Activated naive CD4-positive, alpha-beta T cell treated with anti-CD3 and anti-CD28 coated beads, Interleukin-2, amount 10 ng/mL, durations not matched to agents 7 days and 5 days (primary cell): Measurements from ENCODE around the gene DDR2.
"Not testable (repeated sequence)": the region's sequence is repeated elsewhere in the genome, so short reads cannot be mapped to it uniquely, and the experiment has no call there.

Experiments
- CTCF ChIA-PET: fragments of 350-600 bp; sonication (Branson Sonifier 250); formaldehyde crosslinking; loops from one replicate; lab custom pipeline; 2021; ENCODE audit warnings: antibody characterized with exemption; lab: Charles Lee
- DNase-seq: peaks from one replicate; pipeline ENCODE4 v3.0.0-alpha.2; 2020
- H3K27ac Mint-ChIP-seq: one replicate; pipeline ENCODE4 v1.8.0; 2021; ENCODE audit warnings: mild to moderate bottlenecking, moderate library complexity, mixed read lengths
- H3K27me3 Mint-ChIP-seq: one replicate; pipeline ENCODE4 v1.8.0; 2021; ENCODE audit warnings: mild to moderate bottlenecking, mixed read lengths
- H3K36me3 Mint-ChIP-seq: one replicate; pipeline ENCODE4 v1.8.0; 2021; ENCODE audit warnings: mixed read lengths
- H3K4me1 Mint-ChIP-seq: one replicate; pipeline ENCODE4 v1.8.0; 2021; ENCODE audit warnings: mixed read lengths
- H3K4me3 Mint-ChIP-seq: one replicate; pipeline ENCODE4 v1.8.0; 2021; ENCODE audit warnings: mild to moderate bottlenecking, moderate library complexity, mixed read lengths
- H3K9me3 Mint-ChIP-seq: one replicate; pipeline ENCODE4 v1.8.0; 2021; ENCODE audit warnings: mixed read lengths

The DDR2 gene

DNA sequence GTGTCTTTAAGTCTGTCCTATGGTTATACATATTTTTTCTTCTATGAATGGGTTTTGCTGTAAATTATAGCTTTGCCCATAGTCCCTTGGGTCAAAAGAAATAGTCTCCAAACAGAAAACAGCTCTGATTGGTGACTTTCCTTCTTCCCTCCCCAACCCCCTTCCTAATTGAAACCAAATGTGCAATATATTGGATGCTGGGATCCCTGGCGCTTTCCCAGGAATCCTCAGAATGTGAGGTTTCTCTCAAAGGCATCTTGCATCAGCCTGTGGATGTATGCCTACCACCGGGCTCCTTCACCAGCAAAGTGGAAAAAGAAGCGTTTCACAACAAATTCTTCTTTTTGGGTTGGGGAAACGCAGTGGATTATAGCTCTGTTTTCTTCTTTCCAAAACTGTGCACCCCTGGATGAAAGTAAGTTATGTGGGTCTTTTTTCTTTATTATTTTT, at the start of gene DDR2:
Gene DDR2 (plus strand): TSS at position 248 of the 450 bp plus-strand sequence. CDS start 86,600 bp downstream, outside the sequence.
- no peaks in the 10 kb centered on the region for H3K36me3 Mint-ChIP-seq
- CTCF ChIA-PET, result interaction anchor here (1.1 kb wide), 1 partner anchor 20 kb away, joined by 3 read pairs; no protein-coding TSS in a partner anchor
- H3K4me1 Mint-ChIP-seq, result no peaks in the 10 kb centered on the region
- H3K9me3 Mint-ChIP-seq, result no peaks in the 10 kb centered on the region
- no peak within 1 kb of the TSS for H3K4me3 Mint-ChIP-seq
- no peak within 1 kb of the TSS for H3K27ac Mint-ChIP-seq
- DNase-seq, result no peak
- peaks cover 6% of the 10 kb centered on the region for H3K27me3 Mint-ChIP-seq

DNA sequence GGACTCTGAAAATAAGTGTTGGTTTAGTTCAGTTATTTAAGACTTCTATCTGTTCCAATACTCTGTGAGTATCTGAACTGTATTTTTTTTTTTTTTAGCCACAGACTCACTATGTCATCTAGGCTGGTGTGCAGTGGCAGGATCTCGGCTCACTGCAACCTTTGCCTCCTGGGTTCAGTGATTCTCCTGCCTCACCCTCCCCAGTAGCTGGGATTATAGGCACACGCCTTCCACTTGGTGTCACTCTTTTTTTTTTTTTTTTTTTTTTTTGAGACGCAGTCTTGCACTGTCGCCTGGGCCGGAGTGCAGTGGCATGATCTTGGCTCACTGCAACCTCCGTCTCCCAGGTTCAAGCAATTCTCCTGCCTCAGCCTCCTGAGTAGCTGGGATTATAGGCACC, 49.4 kb upstream of the DDR2 start:
- H3K4me3 Mint-ChIP-seq, DNase-seq, H3K4me1 Mint-ChIP-seq, H3K9me3 Mint-ChIP-seq, H3K36me3 Mint-ChIP-seq, CTCF ChIA-PET, H3K27ac Mint-ChIP-seq, H3K27me3 Mint-ChIP-seq: not testable (repeated sequence)

DNA sequence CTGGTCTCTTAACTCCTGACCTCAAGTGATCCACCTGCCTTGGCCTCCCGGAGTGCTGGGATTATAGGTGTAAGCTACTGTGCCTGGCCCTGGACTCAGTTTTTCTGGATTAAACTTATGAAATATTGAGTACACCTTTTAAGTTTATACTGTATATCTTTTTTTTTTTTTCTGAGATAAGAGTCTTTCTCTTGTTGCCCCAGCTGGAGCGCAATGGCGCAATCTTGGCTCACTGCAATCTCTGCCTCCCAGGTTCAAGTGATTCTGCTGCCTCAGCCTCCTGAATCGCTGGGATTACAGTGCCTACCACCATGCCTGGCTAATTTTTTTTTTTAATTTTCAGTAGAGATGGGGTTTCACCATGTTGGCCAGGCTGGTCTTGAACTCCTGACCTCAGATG, 47.2 kb upstream of the DDR2 start:
- CTCF ChIA-PET, result interaction anchor here (0.8 kb wide), 1 partner anchor 92 kb away, joined by 3 read pairs; no protein-coding TSS in a partner anchor
- H3K4me3 Mint-ChIP-seq, H3K4me1 Mint-ChIP-seq, H3K27me3 Mint-ChIP-seq, DNase-seq, H3K27ac Mint-ChIP-seq, H3K9me3 Mint-ChIP-seq: not testable (repeated sequence)
- H3K36me3 Mint-ChIP-seq, result peaks cover 12% of the 10 kb centered on the region

DNA sequence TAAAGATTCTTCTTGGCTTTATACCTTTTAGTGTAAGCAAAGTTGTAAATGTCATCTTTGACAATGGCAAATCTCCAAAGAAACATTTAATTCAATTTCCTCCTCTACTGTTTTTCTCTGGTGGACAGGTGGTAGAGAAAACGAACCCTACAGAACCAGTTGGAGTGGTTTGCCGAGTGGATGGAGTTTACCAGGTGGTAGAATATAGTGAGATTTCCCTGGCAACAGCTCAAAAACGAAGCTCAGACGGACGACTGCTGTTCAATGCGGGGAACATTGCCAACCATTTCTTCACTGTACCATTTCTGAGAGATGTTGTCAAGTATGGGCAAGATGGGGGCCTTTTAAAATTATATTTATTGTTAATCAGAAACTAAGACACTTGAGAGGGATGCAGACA, 44.9 kb upstream of the DDR2 start:
- Mint-ChIP-seq H3K27me3 (no peaks in the 10 kb centered on the region), H3K36me3 (peaks cover 7% of the 10 kb centered on the region), H3K27ac (no peak overlapping the region), H3K4me1 (no peaks in the 10 kb centered on the region), H3K9me3 (no peaks in the 10 kb centered on the region), H3K4me3 (no peak overlapping the region)
- CTCF ChIA-PET, result no interaction called here
- DNase-seq, result no peak

DNA sequence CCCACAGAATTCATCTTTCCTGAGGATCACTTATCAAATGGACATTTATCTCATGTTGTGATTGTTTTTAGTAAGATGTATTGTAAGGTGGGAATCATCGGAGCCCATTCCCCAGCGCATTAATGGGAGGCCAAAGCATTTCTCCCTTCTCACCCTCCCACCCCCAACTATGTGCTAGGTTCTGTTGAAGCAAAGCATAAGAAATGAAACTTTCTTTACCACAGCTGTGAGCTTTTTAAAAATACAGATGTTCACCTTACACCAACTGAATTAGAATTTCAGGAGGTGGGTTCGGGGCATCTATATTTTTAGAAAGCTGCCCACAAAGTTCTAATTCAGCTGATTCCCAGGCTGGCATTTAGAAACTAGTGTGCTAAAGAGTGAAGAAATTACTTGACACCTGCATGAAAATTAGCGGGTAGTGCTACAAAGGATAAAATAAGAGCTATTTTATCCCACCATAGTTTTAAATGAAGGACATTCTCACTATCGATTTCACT, 44.5 kb upstream of the DDR2 start:
- no peak overlapping the region for H3K27ac Mint-ChIP-seq
- H3K4me3 Mint-ChIP-seq, result no peak overlapping the region
- peaks cover 7% of the 10 kb centered on the region for H3K36me3 Mint-ChIP-seq
- no peaks in the 10 kb centered on the region for H3K4me1 Mint-ChIP-seq
- CTCF ChIA-PET, result no interaction called here
- H3K9me3 Mint-ChIP-seq, result no peaks in the 10 kb centered on the region
- no peak for DNase-seq
- H3K27me3 Mint-ChIP-seq, result no peaks in the 10 kb centered on the region

DNA sequence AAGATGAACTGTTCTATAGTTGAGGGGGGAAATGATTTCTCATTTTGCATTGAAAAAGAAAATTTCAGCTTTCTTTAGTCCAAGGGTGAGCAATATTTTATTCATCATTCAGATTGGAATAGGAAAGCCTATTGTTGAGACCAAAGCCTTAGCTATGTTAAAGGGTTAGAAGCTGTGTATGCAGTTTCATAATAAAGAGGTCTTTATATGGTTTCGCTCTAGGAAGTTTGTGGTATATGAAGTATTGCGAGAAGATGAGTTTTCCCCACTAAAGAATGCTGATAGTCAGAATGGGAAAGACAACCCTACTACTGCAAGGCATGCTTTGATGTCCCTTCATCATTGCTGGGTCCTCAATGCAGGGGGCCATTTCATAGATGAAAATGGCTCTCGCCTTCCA, 42.2 kb upstream of the DDR2 start:
- Mint-ChIP-seq H3K4me1 (no peaks in the 10 kb centered on the region), H3K27ac (no peak overlapping the region), H3K27me3 (no peaks in the 10 kb centered on the region), H3K4me3 (no peak overlapping the region), H3K36me3 (peaks cover 8% of the 10 kb centered on the region), H3K9me3 (no peaks in the 10 kb centered on the region)
- DNase-seq, result no peak
- CTCF ChIA-PET, result no interaction called here

DNA sequence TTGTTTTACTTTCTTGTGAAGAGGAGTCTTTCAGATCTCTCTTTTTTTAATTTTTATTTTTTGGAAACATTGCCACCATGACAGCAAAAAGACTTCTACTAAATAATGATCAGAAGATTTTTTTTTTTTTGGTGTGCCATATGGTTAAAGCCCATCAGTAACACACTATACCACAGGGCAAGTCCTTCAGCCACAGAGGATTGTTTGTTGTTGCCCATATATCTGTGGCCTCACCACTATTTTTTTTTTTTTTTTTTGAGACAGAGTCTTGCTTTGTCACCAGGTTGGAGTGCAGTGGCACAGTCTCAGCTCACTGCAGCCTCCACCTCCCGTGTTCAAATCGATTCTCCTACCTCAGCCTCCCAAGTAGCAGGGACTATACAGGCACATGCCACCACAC, 41.6 kb upstream of the DDR2 start:
- CTCF ChIA-PET, result no interaction called here
- Mint-ChIP-seq H3K36me3 (peaks cover 8% of the 10 kb centered on the region), H3K4me1 (no peaks in the 10 kb centered on the region), H3K27me3 (no peaks in the 10 kb centered on the region), H3K27ac (no peak overlapping the region), H3K9me3 (no peaks in the 10 kb centered on the region), H3K4me3 (no peak overlapping the region)
- DNase-seq, result no peak

DNA sequence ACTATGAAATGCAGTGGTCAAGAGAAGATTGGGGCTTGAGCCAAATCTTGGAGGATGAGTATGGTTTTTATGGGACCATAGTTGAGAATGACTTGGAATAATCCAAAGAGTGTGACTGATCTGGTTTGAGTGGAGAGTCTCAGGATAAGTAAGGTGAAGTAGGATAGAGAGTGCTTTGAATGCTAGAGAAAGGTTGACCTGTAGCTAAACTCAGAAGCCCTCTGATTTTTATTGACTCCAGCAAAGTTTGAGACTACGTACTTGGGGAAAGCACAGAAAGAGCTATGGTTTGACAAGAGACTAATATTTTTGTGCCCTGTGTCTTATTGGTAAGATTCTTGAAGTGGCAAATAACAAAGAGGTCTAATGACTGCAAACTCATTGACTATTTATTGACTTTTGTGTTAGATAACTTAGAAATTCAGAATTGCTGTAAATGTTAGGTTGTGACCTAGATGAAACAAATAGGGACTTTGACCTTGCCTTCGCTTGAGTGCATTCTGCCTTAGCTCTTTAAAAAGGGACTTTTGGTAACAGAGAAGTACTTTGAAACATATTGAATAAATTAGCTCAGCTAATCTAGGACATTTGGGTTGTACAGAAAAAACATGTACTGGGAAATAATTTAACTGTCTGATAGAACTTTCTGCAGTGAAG, 35.6 kb upstream of the DDR2 start:
- H3K4me1 Mint-ChIP-seq, result no peaks in the 10 kb centered on the region
- H3K27ac Mint-ChIP-seq, result no peak overlapping the region
- H3K36me3 Mint-ChIP-seq, result peaks cover 10% of the 10 kb centered on the region
- DNase-seq, result no peak
- H3K27me3 Mint-ChIP-seq, result no peaks in the 10 kb centered on the region
- no peak overlapping the region for H3K4me3 Mint-ChIP-seq
- H3K9me3 Mint-ChIP-seq, result no peaks in the 10 kb centered on the region
- CTCF ChIA-PET, result no interaction called here

DNA sequence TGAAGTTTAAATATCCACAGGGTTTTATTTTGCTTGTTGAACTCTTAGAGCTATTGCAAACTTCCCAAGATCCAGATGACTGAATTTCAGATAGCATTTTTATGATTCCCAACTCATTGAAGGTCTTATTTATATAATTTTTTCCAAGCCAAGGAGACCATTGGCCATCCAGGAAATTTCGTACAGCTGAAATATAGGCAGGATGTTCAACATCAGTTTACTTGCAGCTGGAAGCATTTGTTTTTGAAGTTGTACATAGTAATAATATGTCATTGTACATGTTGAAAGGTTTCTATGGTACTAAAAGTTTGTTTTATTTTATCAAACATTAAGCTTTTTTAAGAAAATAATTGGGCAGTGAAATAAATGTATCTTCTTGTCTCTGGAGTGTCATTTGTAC, 32.8 kb upstream of the DDR2 start:
- Mint-ChIP-seq H3K27me3 (no peaks in the 10 kb centered on the region), H3K9me3 (no peaks in the 10 kb centered on the region), H3K36me3 (peaks cover 11% of the 10 kb centered on the region), H3K4me1 (no peaks in the 10 kb centered on the region), H3K4me3 (no peak overlapping the region), H3K27ac (no peak overlapping the region)
- no peak for DNase-seq
- CTCF ChIA-PET, result interaction anchor here (1.1 kb wide), 1 partner anchor 14 kb away, joined by 7 read pairs; no protein-coding TSS in a partner anchor

DNA sequence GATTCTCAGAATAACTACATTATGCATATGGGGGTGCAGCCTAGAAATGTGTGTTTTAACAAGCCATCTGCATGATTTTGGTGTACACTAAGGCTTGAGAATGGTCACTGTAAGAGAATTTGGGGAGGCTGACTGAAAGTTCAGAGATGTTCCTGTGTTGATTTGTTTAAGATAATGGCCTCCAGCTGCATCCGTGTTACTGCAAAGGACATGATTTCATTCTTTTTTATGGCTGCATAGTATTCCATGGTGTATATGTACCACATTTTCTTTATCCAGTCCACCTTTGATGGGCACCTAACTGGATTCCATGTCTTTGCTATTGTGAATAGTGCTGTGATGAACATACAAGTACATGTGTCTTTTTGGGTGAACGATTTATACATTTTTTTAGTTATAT, 29.1 kb upstream of the DDR2 start:
- H3K4me3 Mint-ChIP-seq, H3K27me3 Mint-ChIP-seq, DNase-seq, H3K4me1 Mint-ChIP-seq, H3K9me3 Mint-ChIP-seq, H3K27ac Mint-ChIP-seq, H3K36me3 Mint-ChIP-seq: not testable (repeated sequence)
- CTCF ChIA-PET, result interaction anchor here (1.8 kb wide), 1 partner anchor 10 kb away, joined by 5 read pairs; no protein-coding TSS in a partner anchor

DNA sequence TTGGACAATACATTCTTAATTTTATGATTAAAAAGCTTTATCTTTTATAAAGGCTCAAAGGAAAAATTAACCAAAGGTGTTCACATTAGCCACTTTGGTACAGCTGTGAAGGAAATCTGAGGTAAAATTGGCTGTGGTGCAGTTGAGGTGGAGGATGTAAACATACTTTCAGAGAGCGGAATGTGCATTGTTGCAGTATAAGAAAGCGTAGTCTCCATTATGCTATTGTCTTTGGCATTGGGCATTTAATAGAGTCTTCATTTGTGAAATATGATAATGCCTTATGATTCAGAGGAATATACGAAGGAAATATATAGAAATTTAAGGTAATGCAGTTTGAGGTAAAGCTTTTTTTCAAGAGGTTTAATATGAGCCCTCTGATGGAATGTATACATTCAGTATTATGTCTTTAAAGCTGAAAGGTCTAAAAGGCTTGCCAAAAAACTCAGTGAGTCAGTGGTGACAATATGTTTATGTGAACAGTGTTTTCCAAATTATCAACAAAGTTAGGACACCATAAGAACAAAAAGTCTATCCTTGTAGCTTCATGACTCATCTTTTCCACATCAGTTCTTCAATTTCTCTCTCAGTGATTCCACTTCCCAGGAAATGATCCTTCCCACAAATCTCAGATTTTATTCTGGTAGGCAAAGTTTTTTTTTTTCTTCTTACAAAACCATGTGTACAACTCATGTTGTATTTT, 26.9 kb upstream of the DDR2 start:
- no peak overlapping the region for H3K27ac Mint-ChIP-seq
- no peaks in the 10 kb centered on the region for H3K27me3 Mint-ChIP-seq

DNA sequence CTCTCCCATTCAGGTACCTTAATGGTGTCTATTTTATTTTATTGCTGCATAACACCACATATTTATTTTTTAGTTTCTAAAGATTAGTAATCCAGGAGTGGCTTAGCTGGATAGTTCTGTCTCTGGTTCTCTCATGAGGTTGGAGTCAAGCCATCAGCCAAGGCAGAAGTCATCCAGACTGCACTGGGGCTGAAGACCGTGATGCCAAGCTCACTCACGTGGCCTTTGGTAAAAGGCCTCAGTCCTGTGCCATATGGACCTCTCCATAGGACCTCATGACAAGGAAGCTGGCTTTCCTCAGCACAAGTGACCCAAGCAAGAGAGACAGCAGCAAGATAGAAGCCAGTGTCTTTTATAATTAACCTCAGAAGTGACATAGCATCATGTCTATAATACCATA, 23.0 kb upstream of the DDR2 start:
- Mint-ChIP-seq H3K4me1 (no peaks in the 10 kb centered on the region), H3K4me3 (no peak overlapping the region), H3K9me3 (no peaks in the 10 kb centered on the region), H3K36me3 (no peaks in the 10 kb centered on the region), H3K27me3 (no peaks in the 10 kb centered on the region), H3K27ac (no peak overlapping the region)
- no peak for DNase-seq
- CTCF ChIA-PET, result no interaction called here

More for the DNA sequence above, 26.9 kb upstream of the DDR2 start:
- Mint-ChIP-seq H3K36me3 (peaks cover 3% of the 10 kb centered on the region), H3K4me1 (no peaks in the 10 kb centered on the region), H3K9me3 (no peaks in the 10 kb centered on the region), H3K4me3 (no peak overlapping the region)
- DNase-seq, result no peak
- CTCF ChIA-PET, result interaction anchor here (0.6 kb wide), 1 partner anchor 35 kb away, joined by 5 read pairs; no protein-coding TSS in a partner anchor

DNA sequence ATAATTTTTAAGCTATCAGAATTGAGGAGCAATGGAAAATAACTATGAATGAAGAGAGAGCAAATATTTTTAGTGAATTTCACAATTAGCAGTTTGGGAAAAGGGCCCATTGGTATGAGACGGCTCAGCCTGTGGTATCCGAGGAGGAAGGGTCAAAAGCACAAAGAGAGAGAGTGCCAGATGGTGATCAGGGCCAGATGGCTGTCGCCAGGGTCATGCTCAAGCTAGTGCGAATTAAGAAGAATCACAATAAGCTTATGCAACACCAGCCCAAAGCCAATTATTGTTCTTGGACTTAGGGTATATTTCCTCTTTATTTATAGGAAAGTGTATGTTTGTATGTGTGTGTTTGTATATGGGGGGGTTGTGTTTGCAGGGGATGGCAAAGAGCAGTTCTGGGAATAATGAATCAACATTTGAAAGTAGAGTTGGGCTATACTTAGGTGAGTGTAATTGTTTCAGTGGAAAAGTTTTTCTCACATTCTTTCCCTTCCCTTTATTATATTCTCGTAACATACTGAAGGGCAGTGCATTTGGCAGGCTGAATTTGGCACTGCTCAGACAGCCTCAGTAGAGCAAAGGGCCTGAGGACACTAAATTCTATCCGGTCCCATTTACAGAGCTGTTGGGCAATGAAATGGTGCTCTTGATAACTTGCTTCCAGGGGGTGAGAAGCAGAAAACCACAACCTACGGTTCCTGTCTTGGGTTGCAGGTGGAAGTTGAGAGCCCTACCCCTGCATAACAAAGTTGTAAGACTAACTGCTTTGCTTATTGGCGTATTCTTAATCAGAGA, 19.5 kb upstream of the DDR2 start:
- Mint-ChIP-seq H3K9me3 (peaks cover 10% of the 10 kb centered on the region), H3K4me1 (no peaks in the 10 kb centered on the region), H3K36me3 (no peaks in the 10 kb centered on the region), H3K4me3 (no peak overlapping the region), H3K27ac (no peak overlapping the region), H3K27me3 (no peaks in the 10 kb centered on the region)
- DNase-seq, result no peak
- CTCF ChIA-PET, result interaction anchor here (0.7 to 1.4 kb wide), 10 partner anchors 9 to 703 kb away, joined by 3 to 7 read pairs (median 3); no protein-coding TSS in a partner anchor

DNA sequence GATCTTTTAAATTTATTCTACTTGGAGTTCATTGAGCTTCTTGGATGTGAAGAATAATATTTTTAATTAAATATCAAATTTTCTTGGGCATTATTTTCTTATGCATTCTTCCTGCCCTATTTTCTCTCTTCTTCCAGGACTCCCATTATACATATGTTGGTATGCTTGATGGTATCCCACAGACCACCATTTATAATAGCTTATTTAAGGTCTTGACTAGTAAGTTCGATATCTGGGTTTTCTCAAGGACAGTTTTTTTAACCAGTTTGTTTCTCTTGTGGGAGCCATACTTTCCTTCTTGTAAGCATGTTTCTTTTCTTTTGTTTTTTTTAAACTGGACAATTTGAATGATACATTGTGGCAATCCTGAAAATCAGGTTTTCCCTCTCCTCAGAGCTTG, 15.4 kb upstream of the DDR2 start:
- no peak for DNase-seq
- Mint-ChIP-seq H3K36me3 (no peaks in the 10 kb centered on the region), H3K4me1 (no peaks in the 10 kb centered on the region), H3K4me3 (no peak overlapping the region), H3K27me3 (no peaks in the 10 kb centered on the region), H3K27ac (no peak overlapping the region), H3K9me3 (peaks cover 10% of the 10 kb centered on the region)
- CTCF ChIA-PET, result no interaction called here
